ENCODE measurements around the gene DNAH12.

DNA sequence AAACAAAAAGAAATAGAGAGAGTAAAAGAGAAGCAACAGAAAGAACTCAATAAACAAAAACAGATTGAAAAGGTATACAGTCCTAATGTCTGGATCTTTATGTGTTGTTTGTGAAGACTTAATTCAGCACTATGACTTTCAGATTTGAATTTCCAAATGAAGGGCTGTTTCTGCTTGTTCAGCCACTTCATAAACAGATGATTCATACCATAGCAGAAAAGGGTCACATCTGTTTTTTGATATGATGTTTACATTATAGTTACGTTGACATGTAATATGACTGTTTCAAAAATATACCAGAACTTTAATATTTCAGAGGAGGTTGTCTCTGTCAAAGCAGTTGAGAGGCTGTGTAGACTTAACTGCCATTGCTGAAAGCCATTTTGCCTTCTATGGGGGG is 275.7 kb downstream of the DNAH12 start:
- TF ChIP-seq CEBPB (IDR thresholded peaks at IDR 0.05; ENCODE audit: low read depth) = no peak
- TF ChIP-seq, protein P1, sequence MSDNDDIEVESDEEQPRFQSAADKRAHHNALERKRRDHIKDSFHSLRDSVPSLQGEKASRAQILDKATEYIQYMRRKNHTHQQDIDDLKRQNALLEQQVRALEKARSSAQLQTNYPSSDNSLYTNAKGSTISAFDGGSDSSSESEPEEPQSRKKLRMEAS (IDR thresholded peaks at IDR 0.05) = no peak
- no peak for TF ChIP-seq YY1 (IDR thresholded peaks at IDR 0.05; ENCODE audit: extremely low read depth, insufficient replicate concordance, low read depth, low read length)
- TF ChIP-seq, protein P2, sequence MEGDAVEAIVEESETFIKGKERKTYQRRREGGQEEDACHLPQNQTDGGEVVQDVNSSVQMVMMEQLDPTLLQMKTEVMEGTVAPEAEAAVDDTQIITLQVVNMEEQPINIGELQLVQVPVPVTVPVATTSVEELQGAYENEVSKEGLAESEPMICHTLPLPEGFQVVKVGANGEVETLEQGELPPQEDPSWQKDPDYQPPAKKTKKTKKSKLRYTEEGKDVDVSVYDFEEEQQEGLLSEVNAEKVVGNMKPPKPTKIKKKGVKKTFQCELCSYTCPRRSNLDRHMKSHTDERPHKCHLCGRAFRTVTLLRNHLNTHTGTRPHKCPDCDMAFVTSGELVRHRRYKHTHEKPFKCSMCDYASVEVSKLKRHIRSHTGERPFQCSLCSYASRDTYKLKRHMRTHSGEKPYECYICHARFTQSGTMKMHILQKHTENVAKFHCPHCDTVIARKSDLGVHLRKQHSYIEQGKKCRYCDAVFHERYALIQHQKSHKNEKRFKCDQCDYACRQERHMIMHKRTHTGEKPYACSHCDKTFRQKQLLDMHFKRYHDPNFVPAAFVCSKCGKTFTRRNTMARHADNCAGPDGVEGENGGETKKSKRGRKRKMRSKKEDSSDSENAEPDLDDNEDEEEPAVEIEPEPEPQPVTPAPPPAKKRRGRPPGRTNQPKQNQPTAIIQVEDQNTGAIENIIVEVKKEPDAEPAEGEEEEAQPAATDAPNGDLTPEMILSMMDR (IDR thresholded peaks at IDR 0.05 in 2 of 3, conservative IDR thresholded peaks at IDR 0.05 in 1 of 3; ENCODE audit: borderline replicate concordance in 1 of 3, insufficient read depth in 1 of 3, low read depth in 2 of 3, low read length in 2 of 3) = no peak
- no peak for TF ChIP-seq POLR2AphosphoS5 (IDR thresholded peaks at IDR 0.05; ENCODE audit: low read depth, low read length)
- TF ChIP-seq, protein P3, sequence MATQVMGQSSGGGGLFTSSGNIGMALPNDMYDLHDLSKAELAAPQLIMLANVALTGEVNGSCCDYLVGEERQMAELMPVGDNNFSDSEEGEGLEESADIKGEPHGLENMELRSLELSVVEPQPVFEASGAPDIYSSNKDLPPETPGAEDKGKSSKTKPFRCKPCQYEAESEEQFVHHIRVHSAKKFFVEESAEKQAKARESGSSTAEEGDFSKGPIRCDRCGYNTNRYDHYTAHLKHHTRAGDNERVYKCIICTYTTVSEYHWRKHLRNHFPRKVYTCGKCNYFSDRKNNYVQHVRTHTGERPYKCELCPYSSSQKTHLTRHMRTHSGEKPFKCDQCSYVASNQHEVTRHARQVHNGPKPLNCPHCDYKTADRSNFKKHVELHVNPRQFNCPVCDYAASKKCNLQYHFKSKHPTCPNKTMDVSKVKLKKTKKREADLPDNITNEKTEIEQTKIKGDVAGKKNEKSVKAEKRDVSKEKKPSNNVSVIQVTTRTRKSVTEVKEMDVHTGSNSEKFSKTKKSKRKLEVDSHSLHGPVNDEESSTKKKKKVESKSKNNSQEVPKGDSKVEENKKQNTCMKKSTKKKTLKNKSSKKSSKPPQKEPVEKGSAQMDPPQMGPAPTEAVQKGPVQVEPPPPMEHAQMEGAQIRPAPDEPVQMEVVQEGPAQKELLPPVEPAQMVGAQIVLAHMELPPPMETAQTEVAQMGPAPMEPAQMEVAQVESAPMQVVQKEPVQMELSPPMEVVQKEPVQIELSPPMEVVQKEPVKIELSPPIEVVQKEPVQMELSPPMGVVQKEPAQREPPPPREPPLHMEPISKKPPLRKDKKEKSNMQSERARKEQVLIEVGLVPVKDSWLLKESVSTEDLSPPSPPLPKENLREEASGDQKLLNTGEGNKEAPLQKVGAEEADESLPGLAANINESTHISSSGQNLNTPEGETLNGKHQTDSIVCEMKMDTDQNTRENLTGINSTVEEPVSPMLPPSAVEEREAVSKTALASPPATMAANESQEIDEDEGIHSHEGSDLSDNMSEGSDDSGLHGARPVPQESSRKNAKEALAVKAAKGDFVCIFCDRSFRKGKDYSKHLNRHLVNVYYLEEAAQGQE (IDR thresholded peaks at IDR 0.05; ENCODE audit: low read depth) = no peak

Measured in HCT116 (cell line).